ENCODE measurements around the gene SLC22A17. TPM values are rescaled to one million over a fixed set of nuclear protein-coding genes. Genes with fewer than 3 reads are reported as not detected.

Gene SLC22A17
- total and polyA plus RNA-seq, 2 of the 13 experiments (the other 11 are each of a cell fraction or from before 2014, with no cell fraction given), result 0.95 to 1.1 TPM

GRCh38 chr14:23319746-23320583 is 32.7 kb downstream of the SLC22A17 start (continued):
- TF ChIP-seq TGIF2 (CRISPR knock-in tag; IDR thresholded peaks at IDR 0.05) (no peak; the same call in 1 of the 2 replicates), SOX13 (IDR thresholded peaks at IDR 0.05) (peak; percentile 22; the same call in 1 of the 2 replicates), SOX13 (CRISPR knock-in tag; conservative IDR thresholded peaks at IDR 0.05 in 1 of 2, IDR thresholded peaks at IDR 0.05 in 1 of 2) (0 out of 4 replicates have a peak, but pooled peaks of 1 of the 2 experiments have one; percentile 69), ZNF75D (CRISPR knock-in tag; IDR thresholded peaks at IDR 0.05; ENCODE audit: borderline replicate concordance) (peak; percentile 74; the same call in 1 of the 2 replicates), MED1 (CRISPR knock-in tag; IDR thresholded peaks at IDR 0.05) (no peak), THRA (CRISPR knock-in tag; IDR thresholded peaks at IDR 0.05; ENCODE audit: borderline replicate concordance) (0 out of 2 replicates have a peak, but pooled peaks have one; percentile 6), SP140L (CRISPR knock-in tag; IDR thresholded peaks at IDR 0.05; ENCODE audit: borderline replicate concordance) (no peak), FOXP1 (IDR thresholded peaks at IDR 0.05) (no peak), FOXP1 (CRISPR knock-in tag; IDR thresholded peaks at IDR 0.05) (no peak), ZNF574 (CRISPR knock-in tag; IDR thresholded peaks at IDR 0.05) (no peak), SSRP1 (CRISPR knock-in tag; IDR thresholded peaks at IDR 0.05) (peak; percentile 73), BATF2 (CRISPR knock-in tag; IDR thresholded peaks at IDR 0.05) (0 out of 2 replicates have a peak, but pooled peaks have one; percentile 50), CC2D1A (CRISPR knock-in tag; IDR thresholded peaks at IDR 0.05) (peak; percentile 43; the same call in 1 of the 2 replicates), ZKSCAN1 (IDR thresholded peaks at IDR 0.05; ENCODE audit: low read length) (no peak), ZNF468 (CRISPR knock-in tag; IDR thresholded peaks at IDR 0.05) (no peak)
- TF ChIP-seq, protein P1, sequence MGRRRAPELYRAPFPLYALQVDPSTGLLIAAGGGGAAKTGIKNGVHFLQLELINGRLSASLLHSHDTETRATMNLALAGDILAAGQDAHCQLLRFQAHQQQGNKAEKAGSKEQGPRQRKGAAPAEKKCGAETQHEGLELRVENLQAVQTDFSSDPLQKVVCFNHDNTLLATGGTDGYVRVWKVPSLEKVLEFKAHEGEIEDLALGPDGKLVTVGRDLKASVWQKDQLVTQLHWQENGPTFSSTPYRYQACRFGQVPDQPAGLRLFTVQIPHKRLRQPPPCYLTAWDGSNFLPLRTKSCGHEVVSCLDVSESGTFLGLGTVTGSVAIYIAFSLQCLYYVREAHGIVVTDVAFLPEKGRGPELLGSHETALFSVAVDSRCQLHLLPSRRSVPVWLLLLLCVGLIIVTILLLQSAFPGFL (CRISPR knock-in tag; IDR thresholded peaks at IDR 0.05), result 0 out of 2 replicates have a peak, but pooled peaks have one; percentile 25
- TF ChIP-seq, protein P2, sequence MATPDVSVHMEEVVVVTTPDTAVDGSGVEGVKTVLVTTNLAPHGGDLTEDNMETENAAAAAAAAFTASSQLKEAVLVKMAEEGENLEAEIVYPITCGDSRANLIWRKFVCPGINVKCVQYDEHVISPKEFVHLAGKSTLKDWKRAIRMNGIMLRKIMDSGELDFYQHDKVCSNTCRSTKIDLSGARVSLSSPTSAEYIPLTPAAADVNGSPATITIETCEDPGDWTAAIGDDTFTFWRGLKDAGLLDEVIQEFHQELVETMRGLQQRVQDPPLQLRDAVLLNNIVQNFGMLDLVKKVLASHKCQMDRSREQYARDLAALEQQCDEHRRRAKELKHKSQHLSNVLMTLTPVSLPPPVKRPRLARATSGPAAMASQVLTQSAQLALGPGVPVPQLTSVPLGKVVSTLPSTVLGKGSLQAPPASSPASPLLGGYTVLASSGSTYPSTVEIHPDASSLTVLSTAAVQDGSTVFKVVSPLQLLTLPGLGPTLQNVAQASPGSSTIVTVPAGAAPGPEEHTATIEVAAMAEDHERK (CRISPR knock-in tag; IDR thresholded peaks at IDR 0.05; ENCODE audit: low read depth), result 0 out of 2 replicates have a peak, but pooled peaks have one; percentile 6
